Hematopoietic multipotent progenitor cell treated with erythropoietin and hydrocortisone succinate and interleukin-3 and kit ligand, for 17 days (in vitro differentiated cells): ENCODE data around the gene MRPL28.
"Not testable (repeated sequence)": the region's sequence is repeated elsewhere in the genome, so short reads cannot be mapped to it uniquely, and the experiment has no call there.

Experiments used
- DNase-seq: peaks from one replicate; pipeline ENCODE4 v3.0.0-alpha.2; 2015; ENCODE audit warnings: low spot score

Gene MRPL28

DNA sequence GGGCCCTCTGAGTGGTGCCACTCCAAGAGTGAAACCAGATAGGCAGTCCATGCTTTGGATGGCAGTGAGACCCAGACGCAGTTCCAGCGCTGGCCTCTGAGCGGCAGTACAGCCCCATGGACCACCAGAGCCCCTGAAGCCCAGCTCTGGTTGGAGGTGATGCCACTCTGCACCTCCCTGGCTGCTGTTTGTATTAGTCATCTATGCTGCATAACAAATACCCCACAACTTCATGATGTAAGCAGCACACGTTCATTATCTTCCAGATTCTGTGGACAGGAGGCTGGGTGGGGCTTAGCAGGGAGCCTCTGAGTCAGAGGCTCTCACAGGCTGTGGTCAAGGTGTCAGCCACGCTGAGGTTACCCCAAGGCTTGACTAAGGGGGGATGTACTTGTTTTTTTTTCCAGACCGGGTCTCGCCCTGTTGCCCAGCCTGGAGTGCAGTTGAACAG is 21.6 kb upstream of the MRPL28 start:
- peak; percentile 72 for DNase-seq

DNA sequence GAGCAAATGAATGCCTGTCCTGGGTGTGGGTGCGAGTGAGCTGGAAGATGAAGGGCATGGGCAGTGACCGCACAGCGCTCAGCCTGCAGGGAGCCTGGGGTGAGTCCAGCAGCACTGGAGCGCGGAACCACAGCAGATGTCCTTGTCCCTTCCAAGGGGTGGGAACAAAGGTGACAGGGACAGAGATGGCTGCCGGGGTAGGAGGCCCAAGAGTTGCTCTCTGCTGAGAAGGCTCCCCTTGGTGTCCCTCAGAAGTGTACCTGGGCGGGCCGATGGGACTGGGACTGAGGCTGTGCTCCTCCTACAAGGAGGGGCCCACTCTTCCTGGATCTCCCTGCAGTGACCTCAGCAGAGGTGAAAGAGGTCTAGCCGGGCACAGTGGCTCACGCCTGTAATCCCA is 19.0 kb upstream of the MRPL28 start:
- no peak for DNase-seq

DNA sequence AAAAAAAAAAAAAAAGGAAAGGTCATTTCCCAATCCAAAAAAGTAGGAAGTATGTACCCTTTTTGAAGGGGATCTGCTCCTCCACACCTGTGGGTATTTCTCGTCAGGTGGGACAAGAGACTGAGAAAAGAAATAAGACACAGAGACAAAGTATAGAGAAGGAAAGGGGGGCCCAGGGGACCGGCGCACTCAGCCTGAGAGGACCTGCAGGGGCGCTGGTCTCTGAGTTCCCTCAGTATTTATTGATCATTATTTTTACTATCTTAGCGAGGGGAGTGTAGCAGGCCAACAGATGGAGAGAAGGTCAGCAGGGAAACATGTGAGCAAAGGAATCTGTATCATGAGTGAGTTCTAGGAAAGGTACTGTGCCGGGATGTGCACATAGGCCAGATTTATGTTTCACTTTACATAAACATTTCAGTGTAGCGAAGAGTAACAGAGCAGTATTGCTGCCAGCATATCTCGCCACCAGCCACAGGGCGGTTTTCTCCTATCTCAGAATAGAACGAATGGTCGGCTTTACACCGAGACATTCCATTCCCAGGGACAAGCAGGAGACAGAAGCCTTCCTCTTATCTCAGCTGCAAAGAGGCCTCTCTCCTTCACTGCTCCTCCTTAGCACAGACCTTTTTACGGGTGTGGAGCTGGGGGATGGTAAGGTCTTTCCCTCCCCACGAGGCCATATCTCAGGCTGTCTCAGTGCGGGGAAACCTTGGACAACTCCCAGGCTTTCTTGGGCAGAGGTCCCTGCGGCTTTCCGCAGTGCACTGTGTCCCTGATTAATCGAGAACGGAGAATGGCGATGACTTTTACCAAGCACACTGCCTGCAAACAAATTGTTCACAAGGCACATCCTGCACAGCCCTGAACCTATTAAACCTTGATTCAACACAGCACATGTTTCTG is 17.7 kb upstream of the MRPL28 start:
- peak; percentile 32 for DNase-seq

DNA sequence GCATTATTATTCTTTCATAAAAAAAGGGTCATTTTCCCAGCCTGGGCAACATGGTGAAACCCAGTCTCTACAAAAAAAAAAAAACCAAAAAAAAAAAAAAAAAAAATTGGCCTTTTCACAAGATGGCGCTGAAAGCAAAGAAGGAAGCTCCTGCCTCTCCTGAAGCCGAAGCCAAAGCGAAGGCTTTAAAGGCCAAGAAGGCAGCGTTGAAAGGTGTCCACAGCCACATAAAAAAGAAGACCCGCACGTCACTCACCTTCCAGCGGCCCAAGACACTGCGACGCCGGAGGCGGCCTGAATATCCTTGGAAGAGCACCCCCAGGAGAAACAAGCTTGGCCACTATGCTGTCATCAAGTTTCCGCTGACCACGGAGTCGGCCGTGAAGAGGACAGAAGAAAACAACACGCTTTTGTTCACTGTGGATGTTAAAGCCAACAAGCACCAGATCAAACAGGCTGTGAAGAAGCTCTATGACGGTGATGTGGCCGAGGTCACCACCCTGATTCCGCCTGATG is 16.4 kb upstream of the MRPL28 start:
- no peak for DNase-seq

DNA sequence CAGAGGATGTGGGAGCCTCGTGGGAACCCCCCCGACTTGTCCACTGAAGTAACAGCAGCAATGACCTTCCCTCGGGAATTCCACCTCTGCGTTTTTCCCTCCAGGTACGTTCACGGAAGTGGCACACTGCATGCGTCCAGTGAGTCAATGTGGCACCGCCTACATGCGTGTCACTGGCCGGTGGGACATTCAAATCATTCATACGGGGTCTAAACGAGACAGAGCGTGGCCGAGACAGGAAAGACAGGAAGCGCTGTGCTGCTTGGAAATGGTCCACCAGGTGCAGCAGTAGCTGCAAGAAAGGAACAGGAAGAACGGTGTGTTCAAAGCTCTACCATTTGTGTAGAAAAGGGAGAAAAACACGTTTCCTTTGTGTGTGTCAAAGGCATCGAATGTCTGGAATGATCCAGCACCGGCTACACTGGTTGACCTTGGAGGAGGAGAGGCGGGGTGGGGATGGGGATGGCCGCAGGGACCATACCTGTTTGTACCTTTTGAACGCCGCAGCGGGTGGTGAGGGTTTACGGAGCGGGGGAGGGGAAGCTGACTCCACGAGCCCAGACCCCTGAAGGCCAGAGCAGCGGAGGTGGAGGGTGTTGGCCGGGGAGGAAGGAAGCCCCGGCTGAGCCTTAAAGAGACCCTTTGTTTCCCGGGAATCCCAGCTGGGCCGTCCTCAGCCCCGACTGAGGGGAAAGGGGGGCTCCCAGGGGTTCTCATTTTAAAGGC is 13.2 kb upstream of the MRPL28 start:
- DNase-seq = no peak

DNA sequence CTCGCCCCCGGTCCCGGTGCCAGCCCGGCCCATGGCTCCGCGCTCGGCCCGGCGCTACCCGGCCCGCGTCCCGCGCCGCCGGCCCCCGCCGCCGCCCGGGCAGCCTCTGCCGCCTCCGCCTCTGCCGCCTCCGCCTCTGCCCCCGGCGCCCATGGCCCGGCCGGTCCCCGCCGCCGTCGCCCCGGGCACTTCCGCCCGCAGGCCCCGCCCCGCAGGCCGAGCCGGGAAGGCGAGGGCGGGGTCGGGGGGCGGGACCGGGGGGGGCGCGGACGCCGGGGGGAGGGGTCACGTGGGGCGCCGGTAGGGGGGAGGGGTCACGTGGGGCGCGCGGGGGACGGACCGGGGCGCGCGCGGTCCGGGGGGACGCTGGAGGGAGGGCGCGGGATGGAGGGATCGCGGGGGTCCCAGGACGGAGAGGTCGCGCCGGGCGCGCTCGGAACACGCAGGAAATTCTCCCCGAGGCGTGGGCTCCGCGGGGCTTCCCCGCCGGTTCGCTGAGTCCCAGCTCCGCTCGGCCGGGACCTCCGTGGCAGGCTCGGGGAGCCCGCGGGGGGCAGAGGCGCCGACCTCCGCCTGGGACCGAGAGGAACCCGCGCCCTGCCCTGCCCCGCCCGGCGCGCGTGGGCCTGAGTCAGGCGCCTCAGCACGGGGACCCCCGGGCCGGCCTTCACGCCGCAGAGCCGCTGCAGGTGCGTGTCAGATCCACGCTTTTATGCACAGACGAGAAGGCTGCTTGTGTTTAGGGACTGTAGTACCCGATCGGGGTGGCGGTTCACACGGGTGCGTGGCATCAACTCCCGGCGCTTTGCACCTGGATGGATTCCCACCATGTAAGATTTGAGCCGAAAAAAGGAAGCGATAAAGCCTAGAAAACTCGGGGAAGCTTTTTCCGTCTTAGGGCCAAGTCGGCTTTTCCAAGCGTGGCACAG is 11.7 kb upstream of the MRPL28 start, which contains the start of gene PGAP6:
Gene PGAP6 (minus strand): TSS at position 190 of the 929 bp plus-strand sequence. CDS start 157 bp downstream, at position 33.
- peak; percentile 74 for DNase-seq

DNA sequence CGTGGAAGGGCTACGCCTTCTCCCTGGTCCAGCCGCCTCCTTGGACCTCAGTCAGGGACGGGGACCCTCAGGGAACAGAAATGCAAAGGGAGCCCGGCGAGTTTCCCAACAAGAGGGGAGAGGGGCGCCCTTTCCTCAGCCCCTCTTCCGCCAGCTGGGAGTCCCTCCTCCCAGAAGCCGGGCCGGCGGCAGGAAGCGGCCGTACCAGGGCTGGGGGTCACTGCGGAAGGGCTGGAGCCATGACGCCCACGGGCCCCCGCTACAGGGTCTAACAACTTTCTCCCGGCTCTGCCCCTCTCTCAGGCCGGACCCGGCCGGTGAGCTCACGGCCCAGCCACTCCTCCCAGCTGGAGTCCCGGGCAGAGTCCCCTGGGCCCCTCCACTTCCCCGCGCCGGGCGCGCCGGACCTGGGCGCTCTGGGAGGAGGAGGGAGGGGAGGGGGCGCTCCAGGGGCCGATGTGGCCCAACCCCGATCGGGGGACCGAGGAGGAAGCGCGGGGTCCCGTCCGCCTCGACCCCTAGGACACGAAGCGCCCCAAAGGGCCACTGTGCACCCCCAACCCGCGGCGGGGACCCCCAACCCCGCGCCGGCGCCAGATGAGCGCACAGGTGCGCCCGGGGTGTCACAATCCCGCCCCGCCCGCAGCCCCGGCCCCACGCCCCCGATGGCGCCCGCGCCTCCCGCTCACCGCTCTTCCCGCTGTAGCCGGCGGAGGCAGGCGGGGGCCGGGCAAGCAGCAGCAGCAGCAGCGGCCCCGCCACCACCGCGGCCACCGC is 10.9 kb upstream of the MRPL28 start:
- no peak for DNase-seq

DNA sequence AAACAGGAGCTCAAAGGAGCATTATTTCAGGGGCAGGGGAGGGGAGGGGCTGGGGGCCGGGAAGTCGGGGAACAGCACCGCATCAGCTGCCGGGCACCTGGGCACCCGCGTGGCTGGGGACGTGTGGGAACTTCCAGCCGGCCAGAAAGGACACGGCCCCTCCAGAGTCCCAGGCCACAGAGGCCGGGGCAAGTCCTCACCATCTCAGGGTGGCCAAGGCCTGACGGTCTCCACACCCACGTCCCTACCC is 10.3 kb upstream of the MRPL28 start:
- DNase-seq = no peak

DNA sequence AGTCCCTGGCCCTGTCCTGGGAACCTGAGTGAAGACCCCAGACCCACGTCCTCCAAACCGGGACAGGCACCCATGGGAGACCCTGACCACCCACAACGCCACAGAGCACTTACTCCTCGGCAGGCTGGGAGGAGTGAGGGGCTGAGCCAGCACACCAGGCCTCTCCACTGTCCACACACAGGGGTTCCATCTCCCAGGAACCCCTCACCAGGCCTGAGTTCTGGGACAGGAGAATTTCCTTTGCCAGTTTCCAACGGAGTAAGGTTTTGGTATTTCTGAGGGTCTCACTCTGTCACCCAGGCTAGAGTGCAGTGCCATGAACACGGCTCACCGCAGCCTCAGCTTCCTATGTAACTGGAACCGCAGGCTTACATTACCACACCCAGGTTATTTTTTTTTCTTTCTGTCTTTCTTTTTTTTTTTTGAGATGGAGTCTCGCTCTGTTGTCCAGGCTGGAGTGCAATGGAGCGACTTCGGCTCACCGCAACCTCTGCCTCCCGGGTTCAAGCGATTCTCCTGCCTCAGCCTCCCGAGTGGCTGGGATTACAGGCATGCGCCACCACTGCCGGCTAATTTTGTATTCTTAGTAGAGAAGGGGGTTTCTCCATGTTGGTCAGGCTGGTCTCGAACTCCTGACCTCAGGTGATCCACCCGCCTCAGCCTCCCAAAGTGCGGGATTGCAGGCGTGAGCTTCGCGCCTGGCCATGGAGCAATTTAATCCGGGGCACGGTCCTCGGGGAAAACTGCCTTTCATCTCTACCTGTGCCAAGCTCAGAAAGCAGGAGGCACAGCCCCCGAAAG is 9.8 kb upstream of the MRPL28 start:
- DNase-seq = no peak

DNA sequence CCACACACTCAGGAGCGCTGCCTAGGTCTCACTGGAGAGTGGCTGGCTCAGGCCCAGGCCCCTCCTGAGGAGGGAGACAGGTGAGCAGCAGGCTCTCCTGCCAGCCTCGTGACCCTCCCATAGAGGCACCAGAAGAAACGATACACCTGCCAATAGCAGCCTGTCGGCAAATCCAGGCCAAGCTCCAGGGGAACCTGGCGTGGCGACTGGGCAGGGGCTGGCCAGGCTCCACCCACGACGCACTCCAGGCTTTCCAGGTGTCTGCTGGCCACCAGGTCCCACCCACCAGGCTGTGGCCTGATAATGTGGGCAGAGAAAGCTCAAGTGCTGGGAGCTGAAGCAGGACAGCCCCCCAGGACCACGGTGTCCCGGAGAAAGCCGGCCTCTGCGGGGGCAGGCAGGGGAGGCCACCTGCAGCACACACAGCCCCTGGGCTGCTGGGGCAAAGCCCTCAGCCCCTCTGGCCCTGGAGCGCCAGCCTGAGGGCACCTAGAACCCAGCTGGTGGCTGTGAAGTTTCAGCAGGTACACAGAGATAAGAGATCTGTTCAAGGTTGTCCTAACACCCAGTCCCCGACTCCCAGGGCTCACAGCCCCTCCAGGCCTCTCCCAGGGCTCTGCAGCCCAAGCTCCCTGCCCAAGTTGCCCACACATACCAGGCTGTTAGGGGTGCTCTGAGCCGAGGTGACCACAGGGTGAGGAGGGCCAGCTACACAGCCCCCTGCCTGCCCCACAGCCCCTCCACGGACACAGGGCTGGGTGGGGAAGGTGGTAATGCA is 9.0 kb upstream of the MRPL28 start:
- DNase-seq = no peak

DNA sequence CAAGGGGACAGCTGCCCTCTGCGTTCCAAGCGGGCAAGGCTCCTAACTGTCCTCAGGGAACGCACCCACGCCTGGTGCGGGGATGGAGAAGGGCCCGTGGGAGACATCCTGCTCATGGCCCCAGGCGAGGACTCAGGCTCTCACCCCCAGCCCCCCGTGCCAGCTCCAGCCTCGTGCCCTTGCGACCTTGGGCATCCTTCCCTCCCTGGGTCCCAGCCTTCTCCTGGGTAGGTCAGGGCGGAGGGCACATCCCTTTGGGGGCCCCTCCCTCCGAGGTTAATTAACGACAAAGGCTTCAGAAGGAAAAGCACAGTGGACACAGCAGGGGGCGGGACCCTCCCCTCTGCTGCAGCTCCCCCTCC is 8.5 kb upstream of the MRPL28 start:
- DNase-seq = no peak

DNA sequence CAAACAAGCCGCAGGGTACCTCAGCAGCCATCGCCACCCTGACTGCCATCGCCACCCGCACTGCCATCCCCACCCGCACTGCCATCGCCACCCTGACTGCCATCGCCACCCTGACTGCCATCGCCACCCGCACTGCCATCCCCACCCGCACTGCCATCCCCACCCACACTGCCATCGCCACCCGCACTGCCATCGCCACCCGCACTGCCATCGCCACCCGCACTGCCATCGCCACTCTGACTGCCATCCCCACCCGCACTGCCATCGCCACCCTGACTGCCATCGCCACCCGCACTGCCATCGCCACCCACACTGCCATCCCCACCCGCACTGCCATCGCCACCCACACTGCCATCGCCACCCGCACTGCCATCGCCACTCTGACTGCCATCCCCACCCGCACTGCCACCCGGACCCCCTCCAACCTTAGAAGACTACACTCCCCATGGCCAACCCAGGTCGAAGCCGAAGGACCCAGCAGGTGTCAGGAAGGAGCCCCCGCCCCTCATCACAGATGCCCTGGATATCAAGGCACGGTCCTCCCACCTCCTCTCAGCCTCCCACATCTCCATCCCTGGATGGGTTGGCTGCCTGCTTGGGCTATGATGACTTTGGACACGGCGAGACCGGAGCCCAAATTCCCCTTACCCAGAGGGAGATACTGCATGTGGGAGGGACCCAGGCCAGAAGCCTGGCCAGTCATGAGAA is 7.9 kb upstream of the MRPL28 start:
- not testable (repeated sequence) for DNase-seq

DNA sequence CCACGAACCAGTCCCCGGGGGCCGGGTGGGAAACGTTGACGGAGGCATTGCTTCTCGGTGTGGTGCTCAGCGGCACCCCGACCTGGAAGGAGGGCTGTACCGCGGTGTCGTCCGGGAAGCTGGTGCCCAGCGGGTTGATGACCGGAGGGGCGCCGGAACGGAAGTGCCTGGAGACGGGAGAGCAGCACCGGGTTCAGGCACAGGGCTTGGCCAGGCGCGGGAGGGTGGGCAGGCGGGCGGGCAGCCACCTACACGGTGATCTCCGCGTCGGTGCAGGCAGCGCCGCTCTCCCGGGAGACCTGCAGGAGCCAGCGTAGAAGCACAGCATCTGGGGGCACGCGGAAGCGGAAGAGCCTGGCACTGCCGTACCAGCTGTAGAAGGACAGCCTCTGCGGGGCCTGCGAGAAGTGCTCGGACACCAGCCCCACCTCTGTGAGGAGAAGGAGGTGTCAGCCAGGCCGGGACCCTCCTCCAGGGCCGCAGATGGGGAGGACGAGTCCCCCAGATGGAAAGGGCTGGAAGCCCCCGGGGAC is 7.1 kb upstream of the MRPL28 start:
- DNase-seq = no peak

DNA sequence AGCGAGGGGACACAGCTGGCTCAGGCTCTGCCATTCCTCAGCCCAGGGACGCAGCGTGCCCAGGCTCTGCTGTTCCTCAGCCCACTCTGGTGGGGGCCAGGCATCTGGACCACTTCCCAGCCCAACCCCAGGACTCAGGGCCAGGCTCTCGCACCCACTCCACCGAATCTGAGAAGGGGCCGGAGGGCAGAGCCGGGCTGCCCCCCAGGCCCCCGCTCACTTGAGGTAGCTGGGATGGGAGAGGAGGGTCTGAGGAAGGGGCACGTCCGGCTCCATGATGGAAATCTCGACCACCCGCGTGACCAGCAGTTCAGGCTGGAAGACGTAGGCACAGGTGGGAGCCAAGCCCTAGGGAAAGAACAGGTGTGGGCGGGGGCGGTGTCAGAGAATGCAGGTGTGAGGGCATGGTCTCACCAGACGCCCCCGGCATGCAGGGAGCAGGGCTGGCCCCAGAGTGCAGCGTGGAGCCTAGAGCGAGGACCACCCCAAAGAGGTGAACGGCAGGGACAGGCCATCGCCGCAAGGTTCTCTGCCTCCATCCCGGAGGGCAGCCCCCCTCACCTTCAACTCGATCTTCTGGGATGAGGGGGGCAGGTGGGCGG is 6.6 kb upstream of the MRPL28 start:
- no peak for DNase-seq

DNA sequence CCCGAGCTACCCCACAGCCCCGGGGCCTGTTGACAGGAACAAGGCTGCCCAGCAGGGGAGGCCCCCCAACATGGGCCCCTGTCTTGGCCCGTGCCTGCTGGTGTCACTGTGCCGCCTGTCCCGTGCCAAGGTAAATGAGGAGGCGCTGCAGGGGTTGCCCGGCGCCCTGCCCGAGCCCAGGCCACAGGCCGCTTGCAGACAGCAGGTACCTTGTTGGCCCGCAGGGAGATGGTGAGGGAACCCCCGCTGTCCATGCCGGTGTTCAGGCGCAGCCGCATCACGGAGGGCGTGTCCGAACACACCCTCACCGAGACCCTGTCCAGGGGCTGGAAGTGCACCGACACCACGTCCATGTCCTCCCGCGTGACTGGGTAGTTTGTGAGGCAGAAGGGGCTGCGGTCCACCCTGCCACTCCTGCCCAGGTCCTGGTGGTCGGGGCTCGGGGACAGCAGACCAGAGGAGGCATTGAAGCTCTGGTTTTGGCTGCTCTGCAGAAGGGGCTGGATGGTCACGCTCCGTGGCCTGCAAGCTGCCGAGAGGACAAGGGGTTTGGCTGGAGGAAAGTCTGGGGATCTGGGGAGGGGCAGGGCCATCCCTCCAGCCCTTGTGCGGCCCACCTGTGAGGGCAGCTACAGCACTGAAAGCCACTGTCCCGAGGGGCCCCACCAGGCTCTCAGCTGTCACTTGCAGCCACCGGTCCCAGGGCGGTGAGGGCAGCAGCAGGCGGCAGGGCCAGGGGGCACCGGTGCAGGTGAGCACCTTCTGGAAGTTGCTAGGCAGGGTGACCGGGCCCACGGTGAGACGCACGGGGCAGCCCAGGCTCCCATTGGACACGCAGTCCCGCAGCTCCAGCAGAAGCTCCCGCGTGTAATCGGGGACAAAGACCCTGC is 5.8 kb upstream of the MRPL28 start:
- DNase-seq = no peak

DNA sequence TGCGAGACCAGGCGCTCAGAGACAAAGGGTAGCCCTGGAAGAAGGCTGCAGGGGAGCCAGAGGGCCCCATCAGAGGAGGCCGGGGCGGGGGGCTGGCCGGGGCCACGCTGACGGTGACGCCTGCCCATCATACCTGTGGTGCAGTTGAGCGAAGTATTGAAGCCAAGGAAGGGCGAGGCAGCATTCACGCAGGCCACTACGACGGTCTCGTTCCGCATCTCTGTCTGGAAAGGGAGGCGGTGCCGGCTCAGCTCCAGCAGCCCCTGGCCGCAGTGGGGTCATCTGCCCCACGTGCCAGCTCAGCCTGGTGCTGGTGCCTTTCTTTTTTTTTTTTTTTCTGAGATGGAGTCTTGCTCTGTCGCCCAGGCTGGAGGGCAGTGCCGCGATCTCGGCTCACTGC is 4.9 kb upstream of the MRPL28 start:
- no peak for DNase-seq

DNA sequence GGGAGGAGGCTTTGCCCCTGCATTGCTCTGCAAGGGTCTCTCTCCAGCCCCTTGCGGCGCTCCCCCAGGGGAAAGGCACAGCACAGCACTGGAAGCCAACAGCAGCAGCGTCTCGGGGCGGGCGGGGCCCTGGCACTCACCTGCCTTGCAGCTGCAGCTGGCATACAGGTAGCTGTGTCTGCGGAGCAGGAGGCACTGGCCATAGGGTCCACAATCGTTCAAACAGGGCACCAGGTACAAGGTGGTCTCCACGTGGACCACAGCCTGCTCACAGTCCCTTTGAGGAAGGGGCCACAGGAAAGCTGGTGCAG is 4.2 kb upstream of the MRPL28 start:
- no peak for DNase-seq
